Measurements from ENCODE around the gene LTC4S.

DNA sequence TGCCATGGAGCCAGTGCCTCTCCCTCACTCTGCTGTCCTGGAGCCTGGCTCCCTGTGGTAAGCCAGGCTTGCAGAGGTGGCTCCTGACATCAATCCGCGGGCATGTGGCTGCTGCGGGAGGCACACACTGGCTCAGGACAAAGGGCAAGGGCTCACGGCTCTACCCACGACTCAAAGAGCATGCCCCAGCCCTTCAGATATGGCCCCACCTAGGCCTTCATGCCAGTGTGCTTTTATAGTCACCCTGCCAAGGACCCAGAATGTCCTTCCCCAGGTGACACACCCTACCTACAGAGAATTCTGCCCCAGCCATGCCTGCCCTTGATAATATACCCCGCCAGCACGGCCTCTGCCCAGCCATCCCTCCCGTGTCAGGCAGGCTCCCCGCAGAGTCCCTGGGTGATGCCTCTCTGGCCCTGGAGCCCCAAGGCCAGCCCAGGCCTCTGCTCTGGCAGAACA is 11.3 kb downstream of the LTC4S start:
- TF ChIP-seq, protein P1, sequence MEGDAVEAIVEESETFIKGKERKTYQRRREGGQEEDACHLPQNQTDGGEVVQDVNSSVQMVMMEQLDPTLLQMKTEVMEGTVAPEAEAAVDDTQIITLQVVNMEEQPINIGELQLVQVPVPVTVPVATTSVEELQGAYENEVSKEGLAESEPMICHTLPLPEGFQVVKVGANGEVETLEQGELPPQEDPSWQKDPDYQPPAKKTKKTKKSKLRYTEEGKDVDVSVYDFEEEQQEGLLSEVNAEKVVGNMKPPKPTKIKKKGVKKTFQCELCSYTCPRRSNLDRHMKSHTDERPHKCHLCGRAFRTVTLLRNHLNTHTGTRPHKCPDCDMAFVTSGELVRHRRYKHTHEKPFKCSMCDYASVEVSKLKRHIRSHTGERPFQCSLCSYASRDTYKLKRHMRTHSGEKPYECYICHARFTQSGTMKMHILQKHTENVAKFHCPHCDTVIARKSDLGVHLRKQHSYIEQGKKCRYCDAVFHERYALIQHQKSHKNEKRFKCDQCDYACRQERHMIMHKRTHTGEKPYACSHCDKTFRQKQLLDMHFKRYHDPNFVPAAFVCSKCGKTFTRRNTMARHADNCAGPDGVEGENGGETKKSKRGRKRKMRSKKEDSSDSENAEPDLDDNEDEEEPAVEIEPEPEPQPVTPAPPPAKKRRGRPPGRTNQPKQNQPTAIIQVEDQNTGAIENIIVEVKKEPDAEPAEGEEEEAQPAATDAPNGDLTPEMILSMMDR (IDR thresholded peaks at IDR 0.05) = no peak
- TF ChIP-seq POLR2A (IDR thresholded peaks at IDR 0.05) = no peak

All from esophagus squamous epithelium (tissue), 4 donors.